Measurements from ENCODE around the gene PRDM1. TPM values are rescaled to one million over a fixed set of nuclear protein-coding genes. Genes with fewer than 3 reads are reported as not detected.

Gene PRDM1
- total RNA-seq, 1 donor from 2014 or later = 9.5 TPM

DNA sequence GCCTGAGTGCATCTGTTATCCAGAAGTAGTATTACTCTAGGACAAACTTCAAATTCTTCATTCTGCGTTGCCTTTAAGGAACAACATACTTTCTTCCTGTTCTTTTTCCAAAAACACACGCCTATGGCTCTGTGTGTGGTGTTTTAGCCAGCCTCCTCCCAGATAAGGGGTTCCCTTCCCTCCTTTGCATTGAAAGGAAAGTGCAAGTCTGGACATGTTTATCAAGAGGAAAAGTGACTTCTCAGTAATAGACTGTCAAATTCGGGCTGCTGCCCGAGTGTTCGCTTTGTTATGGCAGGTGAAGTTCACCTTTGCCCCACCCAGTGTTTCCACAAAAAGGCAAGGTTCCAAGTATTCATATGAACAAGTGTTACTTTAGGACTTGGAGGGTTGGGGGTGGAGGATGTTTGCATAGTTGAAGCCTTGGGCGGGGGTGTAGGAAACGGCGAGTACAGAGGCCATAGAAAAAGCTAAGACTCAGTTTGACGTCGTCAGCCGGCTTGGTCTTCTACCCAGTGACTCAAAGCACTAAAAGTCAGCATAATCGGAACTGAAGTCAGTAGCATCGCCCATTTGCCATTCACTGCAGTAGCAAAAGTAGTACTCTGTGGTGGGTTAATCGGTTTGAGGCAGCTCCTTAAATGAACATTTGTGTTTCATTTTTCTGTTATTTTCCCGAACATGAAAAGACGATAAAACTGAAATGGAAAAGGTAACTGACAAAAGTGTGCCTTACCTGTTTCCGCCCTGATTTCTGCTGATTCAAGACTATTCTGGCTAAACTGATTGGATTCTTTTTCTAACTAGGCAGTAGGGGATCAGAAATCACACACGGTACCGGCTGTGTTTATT lies 12.5 kb downstream of the PRDM1 start:
- peak; percentile 85 for DNase-seq

DNA sequence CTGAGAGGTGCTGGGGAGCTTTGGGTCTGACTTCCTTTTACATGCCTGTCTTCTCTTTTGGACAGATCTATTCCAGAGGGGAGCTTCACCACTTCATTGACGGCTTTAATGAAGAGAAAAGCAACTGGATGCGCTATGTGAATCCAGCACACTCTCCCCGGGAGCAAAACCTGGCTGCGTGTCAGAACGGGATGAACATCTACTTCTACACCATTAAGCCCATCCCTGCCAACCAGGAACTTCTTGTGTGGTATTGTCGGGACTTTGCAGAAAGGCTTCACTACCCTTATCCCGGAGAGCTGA lies 13.1 kb downstream of the PRDM1 start:
- DNase-seq = no peak

DNA sequence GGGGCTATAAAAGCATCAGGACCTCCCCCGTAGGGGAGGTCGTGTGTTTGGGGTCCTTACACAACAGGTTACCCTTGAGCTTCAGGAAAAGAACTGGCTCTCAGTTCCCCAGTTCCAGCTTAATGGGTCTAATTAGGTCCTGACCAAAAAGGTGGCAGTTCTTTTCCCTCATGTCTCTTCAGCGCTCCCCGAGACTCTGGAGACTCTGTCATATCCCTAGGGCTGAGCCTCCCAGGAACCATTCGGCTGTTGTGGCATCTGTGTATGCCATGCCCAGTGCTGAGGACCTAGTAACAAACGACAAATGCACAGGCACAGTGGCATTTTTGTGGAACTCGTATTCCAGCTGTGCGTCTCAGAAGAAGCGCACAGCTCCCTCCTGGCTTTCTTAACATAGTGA lies 14.6 kb downstream of the PRDM1 start:
- no peak for DNase-seq

DNA sequence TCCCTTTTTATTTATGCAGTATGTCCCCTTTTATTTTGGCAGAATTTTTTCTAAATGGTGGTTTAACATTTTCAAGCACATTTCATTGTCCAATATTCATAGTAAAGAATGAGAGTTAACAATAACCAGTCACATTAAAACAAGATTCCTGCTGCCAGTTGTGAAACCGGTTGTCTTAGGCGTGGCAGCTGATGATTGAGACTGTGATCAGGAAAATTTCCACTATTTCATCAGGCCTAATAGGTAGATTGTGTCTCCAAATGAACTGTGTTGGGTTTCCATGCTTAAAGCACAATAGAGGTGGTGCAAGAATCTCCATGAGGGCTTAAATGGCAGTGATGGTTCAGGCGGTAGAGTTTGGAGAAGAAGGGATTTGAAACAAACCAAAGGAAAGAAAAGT lies 15.3 kb downstream of the PRDM1 start:
- no peak for DNase-seq

DNA sequence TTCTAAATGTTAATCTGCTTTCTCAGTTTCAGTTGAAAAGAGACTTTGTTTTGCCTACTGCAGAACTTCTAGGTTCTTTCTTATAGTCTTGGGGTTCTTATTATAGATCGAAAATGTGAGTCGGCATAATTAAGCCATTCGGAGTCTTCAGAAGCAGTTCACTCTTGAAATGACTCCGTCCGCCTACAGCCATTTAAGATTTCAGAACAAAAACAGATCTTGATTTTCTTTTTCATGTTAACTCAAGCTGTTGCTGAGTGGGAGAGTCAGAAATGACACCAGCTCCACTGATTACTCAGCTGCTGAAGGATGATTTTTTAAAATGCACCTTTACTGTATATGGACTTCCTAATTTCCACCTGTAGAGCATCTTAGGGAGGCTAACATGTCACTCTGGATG lies 15.9 kb downstream of the PRDM1 start:
- DNase-seq = no peak

DNA sequence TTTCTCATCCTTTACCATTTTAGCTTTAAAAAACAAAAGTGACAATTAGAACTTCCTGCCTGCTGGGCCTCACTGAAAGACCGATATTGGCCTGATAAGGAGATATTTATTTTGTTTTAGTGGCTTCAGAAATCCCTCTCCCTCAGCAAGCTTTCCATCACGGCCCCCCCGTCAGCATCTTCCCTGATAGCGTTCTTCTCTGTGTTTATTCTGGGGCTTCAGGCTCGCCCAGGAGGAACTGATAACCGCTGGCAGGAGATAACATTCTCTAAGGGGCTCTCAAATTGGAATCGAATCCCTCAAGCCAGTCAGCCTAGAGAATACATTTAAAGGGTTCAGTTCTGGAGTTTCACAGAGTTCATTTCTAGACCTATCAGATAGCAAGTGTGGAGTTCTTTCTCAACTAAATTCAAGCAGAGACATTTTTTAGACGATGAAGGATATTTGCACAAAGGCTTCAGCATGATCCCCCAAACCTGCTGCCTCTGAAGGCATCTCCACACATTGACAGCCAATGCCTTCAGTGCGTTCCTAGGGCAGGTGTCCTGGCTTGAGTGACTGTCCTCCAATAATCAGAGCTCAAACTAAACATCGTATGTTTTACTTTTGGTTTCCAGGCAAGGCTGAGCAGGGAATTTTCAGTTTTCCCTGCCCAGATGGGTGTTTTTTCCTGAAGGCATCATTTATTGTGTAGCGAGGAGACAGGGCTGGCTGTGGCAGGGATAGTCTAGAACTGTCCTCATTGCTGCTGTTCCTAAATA lies 17.0 kb downstream of the PRDM1 start:
- no peak for DNase-seq

DNA sequence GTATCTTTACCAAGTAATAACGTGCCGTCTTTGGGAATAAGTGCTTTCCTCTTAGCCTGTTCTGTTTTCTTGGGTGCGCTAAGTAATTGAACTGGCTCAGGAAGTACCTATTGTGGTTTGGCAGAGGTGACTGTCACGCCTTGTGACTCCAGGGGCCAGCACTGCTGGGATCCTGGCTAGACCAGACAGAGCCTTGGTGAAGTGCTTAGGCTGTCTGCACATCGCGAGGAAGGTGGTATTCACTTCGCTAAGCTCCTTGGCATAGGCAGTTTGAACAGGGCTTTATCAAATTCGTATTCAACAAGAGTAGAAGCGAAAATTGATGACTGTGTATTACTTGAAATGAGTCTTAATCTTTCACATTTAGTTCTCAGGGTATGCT lies 17.6 kb downstream of the PRDM1 start:
- no peak for DNase-seq

DNA sequence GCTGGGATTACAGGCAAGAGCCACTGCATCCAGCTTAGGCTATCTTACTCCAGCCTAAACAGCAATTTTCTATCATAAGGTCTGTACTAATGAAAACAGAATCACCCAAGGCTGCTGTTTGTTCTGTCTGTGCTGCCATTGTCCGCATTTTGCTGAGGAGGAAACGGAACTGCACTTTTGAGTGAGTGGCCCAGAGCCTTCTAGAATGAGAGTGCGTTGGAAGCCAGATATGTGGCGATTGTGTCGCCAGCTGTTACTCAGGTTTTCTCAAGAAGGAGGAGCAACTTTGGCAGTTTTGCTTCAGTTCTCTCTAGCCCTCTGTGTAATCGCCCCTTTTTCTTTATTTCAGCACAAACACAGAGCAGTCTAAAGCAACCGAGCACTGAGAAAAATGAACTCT lies 18.3 kb downstream of the PRDM1 start:
- no peak for DNase-seq

DNA sequence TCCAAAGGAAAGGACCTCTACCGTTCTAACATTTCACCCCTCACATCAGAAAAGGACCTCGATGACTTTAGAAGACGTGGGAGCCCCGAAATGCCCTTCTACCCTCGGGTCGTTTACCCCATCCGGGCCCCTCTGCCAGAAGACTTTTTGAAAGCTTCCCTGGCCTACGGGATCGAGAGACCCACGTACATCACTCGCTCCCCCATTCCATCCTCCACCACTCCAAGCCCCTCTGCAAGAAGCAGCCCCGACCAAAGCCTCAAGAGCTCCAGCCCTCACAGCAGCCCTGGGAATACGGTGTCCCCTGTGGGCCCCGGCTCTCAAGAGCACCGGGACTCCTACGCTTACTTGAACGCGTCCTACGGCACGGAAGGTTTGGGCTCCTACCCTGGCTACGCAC lies 18.8 kb downstream of the PRDM1 start:
- DNase-seq = no peak

DNA sequence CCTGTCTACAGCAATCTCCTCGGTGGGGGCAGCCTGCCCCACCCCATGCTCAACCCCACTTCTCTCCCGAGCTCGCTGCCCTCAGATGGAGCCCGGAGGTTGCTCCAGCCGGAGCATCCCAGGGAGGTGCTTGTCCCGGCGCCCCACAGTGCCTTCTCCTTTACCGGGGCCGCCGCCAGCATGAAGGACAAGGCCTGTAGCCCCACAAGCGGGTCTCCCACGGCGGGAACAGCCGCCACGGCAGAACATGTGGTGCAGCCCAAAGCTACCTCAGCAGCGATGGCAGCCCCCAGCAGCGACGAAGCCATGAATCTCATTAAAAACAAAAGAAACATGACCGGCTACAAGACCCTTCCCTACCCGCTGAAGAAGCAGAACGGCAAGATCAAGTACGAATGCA lies 19.4 kb downstream of the PRDM1 start:
- no peak for DNase-seq

DNA sequence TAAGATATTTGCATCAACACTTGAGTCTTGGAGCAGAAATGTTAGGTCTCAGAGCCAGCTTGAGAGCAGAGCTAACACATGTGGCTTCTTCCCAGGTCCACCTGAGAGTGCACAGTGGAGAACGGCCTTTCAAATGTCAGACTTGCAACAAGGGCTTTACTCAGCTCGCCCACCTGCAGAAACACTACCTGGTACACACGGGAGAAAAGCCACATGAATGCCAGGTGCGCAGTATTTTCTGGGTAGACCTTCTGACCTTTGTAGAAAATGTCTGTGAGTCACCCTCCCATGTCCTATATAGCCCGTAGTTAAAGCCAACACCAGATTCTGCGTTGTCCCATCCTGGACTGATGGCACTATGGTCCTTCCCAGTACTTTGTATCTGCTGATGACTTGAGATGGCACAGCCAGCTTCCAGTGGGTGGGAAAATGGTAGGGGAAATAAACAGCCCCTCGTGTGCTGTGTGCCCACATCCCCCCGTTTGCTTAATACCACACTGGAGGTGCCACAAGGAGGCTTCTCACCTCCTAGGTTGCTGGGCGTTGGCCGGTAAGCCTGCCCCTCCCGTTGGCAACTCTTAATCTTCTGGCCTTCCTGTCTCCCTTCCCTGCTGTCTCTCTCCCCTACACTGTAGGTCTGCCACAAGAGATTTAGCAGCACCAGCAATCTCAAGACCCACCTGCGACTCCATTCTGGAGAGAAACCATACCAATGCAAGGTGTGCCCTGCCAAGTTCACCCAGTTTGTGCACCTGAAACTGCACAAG lies 20.3 kb downstream of the PRDM1 start:
- no peak for DNase-seq

DNA sequence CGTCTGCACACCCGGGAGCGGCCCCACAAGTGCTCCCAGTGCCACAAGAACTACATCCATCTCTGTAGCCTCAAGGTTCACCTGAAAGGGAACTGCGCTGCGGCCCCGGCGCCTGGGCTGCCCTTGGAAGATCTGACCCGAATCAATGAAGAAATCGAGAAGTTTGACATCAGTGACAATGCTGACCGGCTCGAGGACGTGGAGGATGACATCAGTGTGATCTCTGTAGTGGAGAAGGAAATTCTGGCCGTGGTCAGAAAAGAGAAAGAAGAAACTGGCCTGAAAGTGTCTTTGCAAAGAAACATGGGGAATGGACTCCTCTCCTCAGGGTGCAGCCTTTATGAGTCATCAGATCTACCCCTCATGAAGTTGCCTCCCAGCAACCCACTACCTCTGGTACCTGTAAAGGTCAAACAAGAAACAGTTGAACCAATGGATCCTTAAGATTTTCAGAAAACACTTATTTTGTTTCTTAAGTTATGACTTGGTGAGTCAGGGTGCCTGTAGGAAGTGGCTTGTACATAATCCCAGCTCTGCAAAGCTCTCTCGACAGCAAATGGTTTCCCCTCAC lies 21.0 kb downstream of the PRDM1 start:
- no peak for DNase-seq

DNA sequence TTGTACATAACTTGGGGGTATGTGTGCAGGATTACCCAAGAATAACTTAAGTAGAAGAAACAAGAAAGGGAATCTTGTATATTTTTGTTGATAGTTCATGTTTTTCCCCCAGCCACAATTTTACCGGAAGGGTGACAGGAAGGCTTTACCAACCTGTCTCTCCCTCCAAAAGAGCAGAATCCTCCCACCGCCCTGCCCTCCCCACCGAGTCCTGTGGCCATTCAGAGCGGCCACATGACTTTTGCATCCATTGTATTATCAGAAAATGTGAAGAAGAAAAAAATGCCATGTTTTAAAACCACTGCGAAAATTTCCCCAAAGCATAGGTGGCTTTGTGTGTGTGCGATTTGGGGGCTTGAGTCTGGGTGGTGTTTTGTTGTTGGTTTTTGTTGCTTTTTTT lies 22.0 kb downstream of the PRDM1 start:
- DNase-seq = no peak

DNA sequence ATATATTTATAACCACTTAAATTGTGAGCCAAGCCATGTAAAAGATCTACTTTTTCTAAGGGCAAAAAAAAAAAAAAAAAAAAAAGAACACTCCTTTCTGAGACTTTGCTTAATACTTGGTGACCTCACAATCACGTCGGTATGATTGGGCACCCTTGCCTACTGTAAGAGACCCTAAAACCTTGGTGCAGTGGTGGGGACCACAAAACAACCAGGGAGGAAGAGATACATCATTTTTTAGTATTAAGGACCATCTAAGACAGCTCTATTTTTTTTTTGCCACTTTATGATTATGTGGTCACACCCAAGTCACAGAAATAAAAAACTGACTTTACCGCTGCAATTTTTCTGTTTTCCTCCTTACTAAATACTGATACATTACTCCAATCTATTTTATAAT lies 22.9 kb downstream of the PRDM1 start:
- no peak for DNase-seq

DNA sequence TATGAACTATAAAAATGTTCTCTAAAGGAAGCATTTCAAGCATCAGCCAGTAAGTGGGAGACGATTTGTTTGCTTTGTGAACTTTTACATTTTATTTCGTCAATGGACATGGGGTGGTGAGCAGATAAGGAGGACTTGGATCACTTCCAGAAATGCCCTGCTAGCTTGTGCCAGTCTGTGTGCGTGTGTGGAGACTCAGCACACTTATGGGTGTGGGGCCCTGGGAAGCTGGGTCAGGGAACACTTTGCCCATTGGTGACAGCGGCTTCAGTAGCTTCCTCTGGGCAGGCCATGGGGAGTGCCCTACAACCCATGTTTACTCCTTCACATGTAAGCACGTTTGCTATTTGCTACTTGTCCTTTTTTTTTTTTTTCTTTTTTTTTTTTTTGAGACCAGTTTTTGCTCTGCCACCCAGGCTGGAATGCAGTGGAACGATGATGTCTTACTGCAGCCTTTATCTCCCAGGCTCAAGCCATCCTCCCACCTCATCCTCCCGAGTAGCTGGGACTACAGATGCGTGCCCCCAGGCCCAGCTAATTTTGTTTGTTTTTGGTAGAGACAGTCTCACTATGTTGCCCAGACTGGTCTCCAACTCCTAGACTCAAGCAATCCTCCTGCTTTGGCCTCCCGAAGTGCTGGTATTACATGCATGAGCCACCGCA lies 24.2 kb downstream of the PRDM1 start:
- no peak for DNase-seq

DNA sequence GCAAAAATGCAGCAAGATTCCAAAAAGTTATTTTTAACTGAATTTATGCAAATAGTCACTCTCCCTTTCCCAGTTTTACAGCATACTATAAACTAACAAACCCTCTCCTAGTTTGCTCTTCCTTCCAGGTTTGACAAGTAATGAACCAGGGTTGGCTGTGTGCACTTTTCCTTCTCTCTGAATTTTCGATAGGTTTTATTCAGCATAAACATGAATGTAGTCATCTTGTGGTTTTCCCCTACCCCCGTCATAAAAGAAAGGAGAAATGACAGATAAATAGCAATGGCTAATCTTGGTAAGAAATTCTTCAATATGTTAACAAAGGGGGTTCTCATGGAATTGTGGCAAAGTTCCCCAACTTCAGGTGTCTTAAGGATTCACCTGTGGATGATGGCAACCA lies 26.3 kb downstream of the PRDM1 start:
- DNase-seq = no peak

DNA sequence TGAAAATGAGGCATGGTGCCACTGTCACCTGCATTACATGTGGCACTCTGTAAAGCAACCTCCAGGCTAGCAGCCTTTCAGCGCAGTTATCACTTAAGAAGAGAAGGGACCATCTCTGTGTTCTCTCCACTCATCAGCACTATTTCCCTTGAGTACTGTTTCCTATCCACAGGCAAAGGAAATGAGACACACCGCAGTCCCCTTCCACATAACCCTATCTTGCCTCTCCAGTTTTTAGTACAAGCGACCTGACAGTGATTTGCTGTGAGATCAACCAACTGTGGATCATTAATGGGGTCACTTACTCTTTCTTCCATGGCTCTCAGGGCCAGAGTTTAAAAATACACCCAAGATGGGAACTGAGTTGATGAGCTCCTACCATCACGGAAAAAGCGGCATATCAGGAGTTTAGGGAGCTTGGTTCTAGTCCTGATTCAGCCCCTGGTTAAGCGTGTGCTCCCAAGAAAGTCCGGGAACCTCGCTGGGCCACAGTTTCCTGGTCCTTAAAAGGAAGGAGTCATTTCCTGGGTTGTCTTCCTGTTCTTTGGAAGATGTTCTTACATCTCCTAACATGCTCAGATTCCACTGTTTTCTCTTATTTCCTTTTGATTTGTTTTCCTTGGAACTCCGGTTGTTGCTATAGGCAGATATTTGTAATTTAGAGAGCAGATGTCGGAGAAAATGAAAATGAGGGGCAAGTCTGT lies 27.3 kb downstream of the PRDM1 start:
- peak; percentile 45 for DNase-seq

DNA sequence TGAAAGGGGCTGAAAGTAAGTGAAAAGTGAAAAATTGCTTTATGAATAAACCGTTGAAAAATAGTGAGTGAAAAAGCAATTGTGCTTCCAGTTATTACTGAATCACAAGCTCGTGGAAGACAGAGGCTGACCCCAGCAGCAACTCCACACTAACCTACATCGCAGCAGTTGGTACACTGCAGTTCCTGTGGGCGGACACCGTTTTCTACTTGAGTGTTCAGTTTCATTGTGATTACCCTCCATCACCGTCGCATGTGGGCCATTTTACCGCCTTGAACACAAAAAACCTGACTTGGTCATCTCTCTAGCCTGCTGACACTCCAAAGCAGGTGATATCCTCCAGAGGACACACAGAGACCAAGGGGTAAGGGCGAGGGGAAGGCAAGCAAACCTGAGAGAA lies 28.4 kb downstream of the PRDM1 start:
- no peak for DNase-seq

DNA sequence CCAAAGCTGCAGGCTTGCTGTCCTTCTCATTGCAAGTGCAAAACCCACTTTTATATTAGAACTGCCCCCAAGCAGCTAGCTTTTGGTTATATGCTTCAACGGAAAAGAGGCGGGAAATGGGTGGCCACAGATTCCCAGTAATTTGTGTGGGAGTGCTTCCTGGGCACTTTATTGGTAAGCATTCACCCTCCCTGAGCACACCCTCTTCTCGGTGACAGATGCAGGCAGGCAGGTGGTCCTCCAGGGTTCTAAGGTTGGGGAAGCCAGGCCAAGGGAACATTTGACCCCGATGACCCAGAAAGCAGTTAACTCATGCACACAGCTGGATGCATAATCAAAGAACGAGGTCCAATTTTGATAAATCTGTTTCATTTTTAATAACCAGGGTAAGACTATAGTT lies 29.1 kb downstream of the PRDM1 start:
- DNase-seq = no peak

DNA sequence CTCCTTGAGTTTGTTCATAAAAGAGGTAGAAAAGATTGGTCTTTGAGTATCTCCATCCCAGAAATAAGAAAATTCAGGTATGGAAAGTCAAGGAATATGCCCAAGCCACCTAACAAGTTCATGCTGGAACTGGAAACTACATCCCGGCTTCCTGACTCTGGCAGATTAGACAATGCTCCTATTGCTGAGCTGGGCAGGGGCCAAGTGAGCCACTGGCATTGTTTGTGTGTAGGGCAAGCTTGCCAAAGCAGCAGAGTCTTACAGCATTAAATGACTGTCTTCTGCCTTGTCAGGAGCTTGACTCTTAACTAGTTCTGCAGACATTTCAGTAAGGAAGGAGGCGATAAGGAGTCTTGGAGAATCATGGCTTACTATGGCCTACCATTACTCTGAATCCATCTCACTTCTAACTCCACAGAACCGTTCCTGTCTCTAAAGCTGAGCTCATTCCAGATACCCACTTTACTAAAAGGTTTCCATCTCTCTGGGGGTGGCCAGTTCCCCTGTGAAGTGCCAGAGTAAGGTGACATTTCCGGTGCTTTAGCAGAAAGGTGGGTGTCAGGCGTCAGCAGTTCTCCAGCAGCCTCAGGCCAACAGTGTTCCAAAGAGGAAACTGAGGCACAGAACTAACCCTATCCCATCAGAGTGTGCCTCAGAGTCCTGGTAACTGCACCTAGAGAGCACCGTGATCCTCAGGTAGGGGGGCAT lies 30.1 kb downstream of the PRDM1 start:
- DNase-seq = peak; percentile 85

DNA sequence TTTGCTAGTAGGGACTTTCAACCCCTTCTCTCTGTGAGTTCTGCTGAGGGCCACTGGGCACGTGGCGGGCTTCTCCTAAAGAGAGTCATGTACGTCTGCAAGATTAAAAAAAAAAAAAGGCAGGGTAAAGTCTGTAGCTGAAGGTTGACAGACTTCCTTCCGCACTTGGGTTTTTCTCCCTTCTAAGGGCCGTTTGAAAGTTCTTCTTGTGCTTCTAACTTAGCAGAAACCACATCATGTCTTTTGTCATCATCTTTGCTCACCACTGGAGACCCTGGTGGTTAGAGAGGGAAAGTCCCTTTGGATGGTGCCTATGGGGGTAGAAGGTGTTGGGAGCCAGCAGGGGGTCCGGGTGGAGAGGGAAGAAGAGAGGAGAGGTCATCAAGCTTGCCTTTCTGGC lies 31.4 kb downstream of the PRDM1 start:
- no peak for DNase-seq

Data from dermis blood vessel endothelial cell (primary cell).